ENCODE data around the gene PRUNE2.
A peak's percentile ranks its signal among the peaks of the same experiment; 100 is the strongest.

PRUNE2 gene

DNA sequence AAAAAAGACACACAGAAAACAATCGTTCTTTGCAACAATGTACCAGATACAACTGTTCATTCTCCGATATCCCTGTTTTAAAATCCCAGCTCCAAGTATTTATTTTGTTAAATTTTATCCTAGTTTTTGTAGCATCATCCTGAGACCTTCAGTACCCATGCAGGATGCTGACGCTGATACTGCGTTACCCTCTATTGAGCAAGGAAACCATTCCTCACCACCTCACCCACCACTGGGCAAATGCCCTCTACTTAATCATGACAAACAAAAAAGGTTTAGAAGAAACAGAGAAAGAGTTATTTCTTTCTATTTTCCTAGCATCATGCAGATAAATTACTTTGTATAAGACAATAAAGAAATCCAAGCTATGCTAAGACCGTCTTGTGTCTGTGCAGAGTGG, 277.8 kb downstream of the PRUNE2 start:
- DNase-seq (ENCODE audit: low spot score): no peak

- DNase-seq (ENCODE audit: low spot score): no peak
Observed at GRCh38 chr9:76626980-76627379, 278.9 kb downstream of the PRUNE2 start.

GRCh38 chr9:76626141-76626540, 279.8 kb downstream of the PRUNE2 start:
- no peak for DNase-seq (ENCODE audit: low spot score)

GRCh38 chr9:76624391-76625048, 281.4 kb downstream of the PRUNE2 start:
- DNase-seq (ENCODE audit: low spot score): no peak

DNA sequence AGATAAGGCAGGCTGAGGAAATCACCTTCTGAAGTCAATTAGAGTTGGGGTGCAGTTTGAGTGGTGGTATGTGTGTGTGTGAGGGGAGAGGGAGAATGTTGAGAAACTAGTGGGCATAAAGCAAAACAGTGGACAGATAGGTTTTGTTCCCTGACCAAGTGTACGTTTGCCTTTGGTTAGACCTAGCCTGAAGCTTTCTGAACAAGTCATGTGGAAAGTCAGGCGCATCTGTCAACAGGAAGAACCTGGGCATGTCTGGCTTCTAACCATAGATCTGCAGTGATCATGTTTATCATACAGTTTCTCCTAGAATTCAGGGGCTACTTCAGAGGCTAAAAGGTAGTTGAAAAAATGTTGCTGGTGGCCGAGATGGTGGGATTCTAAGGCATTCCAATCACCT, 284.9 kb downstream of the PRUNE2 start:
- no peak for DNase-seq (ENCODE audit: low spot score)

- no peak for DNase-seq (ENCODE audit: low spot score)
Observed at GRCh38 chr9:76620581-76620980, 285.3 kb downstream of the PRUNE2 start.

- DNase-seq (ENCODE audit: low spot score): peak; percentile 41
Observed at GRCh38 chr9:76619640-76620039, 286.3 kb downstream of the PRUNE2 start.

DNA sequence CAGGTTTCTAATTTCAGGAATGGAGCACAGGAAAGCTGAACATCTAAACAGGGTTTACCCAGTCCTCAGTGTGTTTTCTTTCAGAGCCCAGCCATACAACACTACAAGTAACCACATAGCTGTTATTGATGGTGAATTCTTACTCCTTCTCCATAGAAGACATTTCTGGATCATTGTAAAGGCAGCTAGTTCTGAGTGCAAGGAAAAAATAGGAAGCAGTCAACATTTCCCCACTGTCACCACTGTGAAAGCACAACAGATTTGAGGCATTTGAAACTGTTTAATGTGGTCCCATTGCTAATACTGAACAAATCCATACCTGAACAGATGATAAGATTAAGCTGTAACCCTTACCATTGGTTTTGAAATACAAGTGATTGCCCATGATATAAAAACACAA, 286.7 kb downstream of the PRUNE2 start:
- DNase-seq (ENCODE audit: low spot score): no peak

DNA sequence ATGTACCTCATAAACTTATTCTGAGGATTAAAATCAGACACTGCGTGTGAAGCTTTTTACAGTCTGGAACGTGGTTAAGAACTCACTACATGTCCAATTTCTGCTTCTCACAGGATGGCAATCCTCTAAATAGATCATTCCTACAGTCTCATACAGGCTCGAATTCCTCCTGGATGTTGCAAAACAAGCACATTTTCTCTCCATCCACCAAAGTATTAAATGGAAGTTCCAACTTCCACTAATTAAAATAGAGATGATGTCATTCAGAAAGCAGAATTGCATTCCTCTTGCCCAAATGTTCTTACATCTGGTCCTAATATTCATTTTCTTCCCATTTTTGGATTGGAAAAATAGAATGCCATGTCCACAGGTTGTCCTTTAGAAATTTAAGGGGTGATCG, 287.2 kb downstream of the PRUNE2 start:
- peak; percentile 75 for DNase-seq (ENCODE audit: low spot score)

GRCh38 chr9:76617497-76618175, 288.3 kb downstream of the PRUNE2 start:
- DNase-seq (ENCODE audit: low spot score): no peak

DNA sequence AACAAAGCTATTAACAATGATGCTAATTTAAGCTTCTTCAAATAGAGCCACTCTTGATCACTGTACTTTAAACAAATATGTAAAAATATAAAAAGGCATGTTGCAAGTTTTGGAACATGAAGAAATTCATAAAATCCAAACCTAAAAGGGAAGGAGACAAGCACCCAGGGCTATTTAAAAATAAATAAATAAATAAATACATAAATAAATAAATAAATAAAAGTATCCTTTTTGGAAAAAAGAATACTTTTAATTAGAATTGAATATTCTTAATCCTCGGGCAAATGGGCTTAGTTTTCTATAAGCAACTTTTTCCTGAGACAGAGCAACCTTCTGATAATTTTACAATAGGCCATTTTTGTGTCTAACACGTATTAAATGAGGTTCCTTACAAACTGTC, 289.1 kb downstream of the PRUNE2 start:
- no peak for DNase-seq (ENCODE audit: low spot score)

DNA sequence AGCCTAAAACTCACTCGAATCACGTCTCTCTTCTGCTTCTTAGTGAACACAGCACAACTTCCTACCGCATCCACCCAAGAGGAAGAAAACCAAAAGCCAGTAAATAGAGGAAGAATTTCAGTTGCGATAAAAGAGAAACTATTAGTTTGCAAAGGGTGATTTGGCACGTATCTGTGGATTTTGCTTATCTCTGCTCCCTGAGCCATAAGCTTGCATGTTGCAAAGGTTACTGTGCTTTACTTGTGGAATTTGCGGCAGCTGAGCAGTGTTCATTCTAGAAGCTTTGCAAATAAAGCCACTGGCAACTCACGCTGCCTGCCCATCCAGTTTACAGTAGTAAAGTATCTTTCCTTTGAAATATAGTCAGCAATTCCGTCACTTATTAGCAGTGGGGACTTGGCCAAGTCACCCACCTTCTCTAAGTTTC, 290.7 kb downstream of the PRUNE2 start:
- no peak for DNase-seq (ENCODE audit: low spot score)

DNA sequence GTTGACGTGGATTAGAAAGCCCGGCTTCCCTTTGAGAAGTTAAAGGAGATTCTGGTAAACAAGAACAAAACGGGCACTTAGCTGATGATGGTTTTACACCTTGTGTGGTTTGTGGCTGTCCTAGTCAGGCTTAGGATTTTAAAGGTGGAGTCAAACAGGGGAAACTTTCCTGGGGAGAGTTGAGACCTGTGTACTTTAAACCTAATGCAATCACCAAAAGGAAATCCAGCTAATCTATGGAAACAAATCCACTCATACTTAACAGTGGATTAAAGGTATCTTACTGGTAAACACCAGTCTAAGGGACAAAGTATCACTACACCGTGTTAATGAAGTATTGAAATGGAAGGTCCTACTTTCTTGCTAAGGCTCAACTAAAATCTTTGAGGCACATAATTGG, 291.9 kb downstream of the PRUNE2 start:
- DNase-seq (ENCODE audit: low spot score): no peak

GRCh38 chr9:76613150-76613781, 292.6 kb downstream of the PRUNE2 start:
- DNase-seq (ENCODE audit: low spot score): no peak

DNA sequence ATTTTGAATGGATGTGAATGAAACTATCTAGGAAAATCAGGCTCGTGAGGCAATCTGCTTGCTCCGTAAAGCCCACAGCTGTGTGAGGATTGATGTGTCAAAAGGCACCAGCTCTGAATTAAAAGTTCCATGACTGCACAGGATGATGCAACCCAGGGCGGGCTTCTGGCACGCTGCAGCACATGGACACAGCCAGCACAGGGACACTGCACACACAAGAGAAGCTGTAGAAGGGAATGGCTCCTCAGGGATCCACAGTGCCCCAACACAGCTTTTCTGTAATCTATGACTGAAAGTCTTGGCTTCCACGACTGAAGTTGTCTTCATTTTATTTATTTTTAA, 295.9 kb downstream of the PRUNE2 start:
- peak; percentile 76 for DNase-seq (ENCODE audit: low spot score)

GRCh38 chr9:76609285-76610010, 296.5 kb downstream of the PRUNE2 start:
- no peak for DNase-seq (ENCODE audit: low spot score)

- no peak for DNase-seq (ENCODE audit: low spot score)
Observed at GRCh38 chr9:76608575-76609273, 297.2 kb downstream of the PRUNE2 start.

- no peak for DNase-seq (ENCODE audit: low spot score)
Observed at GRCh38 chr9:76607730-76608436, 298.0 kb downstream of the PRUNE2 start.

DNA sequence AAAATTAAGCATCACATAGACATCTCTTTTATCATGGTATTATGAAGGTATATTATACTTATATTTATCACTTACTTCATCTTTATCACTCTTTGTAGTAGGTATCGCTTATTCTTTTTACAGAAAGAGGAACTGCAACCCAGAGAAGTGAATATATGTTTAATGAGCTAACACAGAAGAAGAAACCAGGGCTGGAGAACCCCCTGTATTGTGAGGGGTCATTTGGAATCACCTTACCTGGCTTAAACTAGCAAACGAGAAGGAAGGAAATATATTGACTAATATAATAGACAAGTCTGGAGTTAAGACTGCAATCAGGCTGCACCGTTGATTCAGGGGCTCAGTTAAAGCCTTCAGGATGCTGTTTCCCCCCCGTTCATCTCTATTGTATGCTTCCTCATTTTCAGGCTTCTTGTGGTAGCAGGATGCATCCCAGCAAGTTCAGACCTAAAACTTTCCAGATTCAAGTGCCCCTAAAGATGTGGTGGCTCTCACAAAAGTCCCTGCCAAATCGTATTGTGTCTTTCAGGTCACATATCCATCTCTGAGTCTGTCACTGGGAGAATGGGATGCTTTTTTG, 300.5 kb downstream of the PRUNE2 start:
- no peak for DNase-seq (ENCODE audit: low spot score)

DNA sequence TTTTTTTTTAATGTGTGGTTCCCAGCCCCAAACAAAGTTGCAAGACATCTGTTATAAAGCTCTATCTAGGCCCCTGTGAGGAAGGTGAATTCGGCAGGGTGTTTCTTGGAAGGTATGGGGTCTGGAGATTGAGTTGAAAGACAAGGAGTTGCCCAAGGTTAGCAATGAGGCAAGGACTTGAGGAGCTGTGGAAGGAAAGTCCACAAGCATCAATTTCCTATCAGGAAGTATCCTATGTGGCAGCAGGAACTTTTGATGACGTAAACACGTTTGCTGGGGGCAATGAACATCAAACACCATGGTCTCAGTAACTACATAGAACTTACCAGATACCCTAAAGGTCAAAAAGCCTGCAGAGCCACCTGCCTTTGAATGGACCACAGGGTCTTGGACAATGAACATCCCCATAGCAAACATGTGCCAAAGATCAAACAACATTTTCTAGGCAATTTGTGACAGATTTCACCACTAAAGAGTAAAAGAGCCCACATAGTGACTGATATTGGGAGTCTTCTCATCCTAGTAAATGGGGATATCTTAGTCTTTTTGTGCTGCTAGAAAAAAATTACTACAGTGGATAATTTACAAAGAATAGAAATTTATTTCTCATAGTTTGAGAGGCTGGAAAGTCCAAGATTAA, 301.9 kb downstream of the PRUNE2 start:
- DNase-seq (ENCODE audit: low spot score): no peak

DNA sequence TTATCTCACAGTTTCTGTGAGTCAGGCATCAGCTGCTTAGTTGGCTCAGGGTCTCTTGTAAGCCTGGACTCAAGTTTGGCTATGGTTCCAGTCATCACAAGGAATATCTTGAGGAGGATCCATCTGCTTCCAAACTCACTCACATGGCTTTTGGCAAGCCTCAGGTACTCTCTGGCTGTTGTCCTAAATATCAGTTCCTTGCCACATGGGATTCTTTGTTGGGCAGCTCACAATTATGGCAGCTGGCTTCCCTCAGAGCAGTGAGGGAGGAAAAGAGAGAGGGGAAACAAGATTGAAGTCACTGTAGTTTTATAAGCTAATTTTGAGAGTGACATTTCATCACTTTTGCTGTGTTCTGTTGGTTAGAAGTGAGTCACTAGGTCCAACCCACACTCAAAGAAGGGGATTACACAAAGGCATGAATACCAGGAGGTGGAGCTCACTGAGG, 302.4 kb downstream of the PRUNE2 start:
- no peak for DNase-seq (ENCODE audit: low spot score)
